Astrocyte (in vitro differentiated cells and primary cell): ENCODE measurements around the gene TNFSF15.

Experiments used
- EZH2 ChIP-seq: IDR thresholded peaks from 2 replicates; pipeline ENCODE4 v1.6.1; 2012; ENCODE audit warnings: mild to moderate bottlenecking, low read length, inconsistent platforms; ENCODE audit not compliant: insufficient read depth
- TF ChIP-seq, protein P1 (sequence below): IDR thresholded peaks from 2 replicates; pipeline ENCODE4 v1.5.1; 2011; ENCODE audit warnings: low read depth, mild to moderate bottlenecking, inconsistent platforms, low read length, moderate library complexity; ENCODE audit not compliant: insufficient read depth

DNA sequence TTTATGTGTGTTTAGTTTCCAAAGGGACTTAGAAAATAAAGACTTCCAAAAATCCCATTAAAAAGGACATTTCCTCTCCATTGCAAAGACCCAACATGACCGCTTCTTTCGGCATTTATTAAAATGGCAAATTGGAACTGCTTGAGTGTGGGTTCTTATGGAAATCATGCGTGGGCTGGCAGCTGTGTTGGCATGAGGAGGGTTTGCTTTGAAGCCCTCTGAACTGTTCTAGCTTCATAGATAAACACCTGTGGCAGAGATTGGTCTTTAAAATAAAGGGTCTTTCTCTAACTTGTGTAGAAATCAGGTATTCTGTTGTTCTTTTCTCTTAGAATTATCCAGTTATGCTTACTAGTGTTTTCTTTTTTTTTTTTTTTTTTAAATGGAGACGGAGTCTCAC is 68.0 kb downstream of the TNFSF15 start:
- TF ChIP-seq, protein P1, sequence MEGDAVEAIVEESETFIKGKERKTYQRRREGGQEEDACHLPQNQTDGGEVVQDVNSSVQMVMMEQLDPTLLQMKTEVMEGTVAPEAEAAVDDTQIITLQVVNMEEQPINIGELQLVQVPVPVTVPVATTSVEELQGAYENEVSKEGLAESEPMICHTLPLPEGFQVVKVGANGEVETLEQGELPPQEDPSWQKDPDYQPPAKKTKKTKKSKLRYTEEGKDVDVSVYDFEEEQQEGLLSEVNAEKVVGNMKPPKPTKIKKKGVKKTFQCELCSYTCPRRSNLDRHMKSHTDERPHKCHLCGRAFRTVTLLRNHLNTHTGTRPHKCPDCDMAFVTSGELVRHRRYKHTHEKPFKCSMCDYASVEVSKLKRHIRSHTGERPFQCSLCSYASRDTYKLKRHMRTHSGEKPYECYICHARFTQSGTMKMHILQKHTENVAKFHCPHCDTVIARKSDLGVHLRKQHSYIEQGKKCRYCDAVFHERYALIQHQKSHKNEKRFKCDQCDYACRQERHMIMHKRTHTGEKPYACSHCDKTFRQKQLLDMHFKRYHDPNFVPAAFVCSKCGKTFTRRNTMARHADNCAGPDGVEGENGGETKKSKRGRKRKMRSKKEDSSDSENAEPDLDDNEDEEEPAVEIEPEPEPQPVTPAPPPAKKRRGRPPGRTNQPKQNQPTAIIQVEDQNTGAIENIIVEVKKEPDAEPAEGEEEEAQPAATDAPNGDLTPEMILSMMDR, result no peak
- no peak for TF ChIP-seq EZH2
